GM08714 (cell line): ENCODE measurements around the gene CRYBB2.
"Not testable (repeated sequence)": the region's sequence is repeated elsewhere in the genome, so short reads cannot be mapped to it uniquely, and the experiment has no call there.

ENCODE experiments used
- H3K4me3 ChIP-seq: fragments of 200-500 bp; sonication (Bioruptor generic); 2 replicates; pipeline ENCODE4 v1.5.1; 2014; ENCODE audit warnings: mild to moderate bottlenecking, low read length, inconsistent platforms
- ZNF274 ChIP-seq: IDR thresholded peaks from 2 replicates; pipeline ENCODE4 v1.6.1; 2012; ENCODE audit warnings: mild to moderate bottlenecking, low read depth, low read length

CRYBB2 gene

GRCh38 chr22:25186140-25186539 lies 33.3 kb upstream of the CRYBB2 start:
- no peak overlapping the region for H3K4me3 ChIP-seq
- TF ChIP-seq ZNF274: no peak

DNA sequence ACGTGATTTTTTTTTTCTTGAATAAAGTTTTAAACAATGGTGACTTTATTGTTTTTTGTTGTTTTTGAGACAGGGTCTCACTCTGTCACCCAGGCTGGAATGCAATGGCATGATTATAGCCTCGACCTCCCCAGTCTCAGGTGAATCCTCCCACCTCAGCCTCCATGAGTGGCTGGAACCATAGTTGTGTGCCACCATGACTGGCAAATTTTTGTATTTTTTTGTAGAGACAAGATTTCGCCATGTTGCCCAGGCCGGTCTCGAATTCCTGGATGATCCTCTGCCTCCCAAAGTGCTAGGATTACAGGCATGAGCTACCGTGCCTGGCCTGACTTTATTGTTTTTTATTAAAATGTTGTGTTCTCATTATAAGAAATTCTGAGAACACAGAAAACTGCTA lies 32.0 kb upstream of the CRYBB2 start:
- H3K4me3 ChIP-seq: no peak overlapping the region

GRCh38 chr22:25192406-25192805 lies 27.0 kb upstream of the CRYBB2 start:
- TF ChIP-seq ZNF274: no peak
- no peak overlapping the region for H3K4me3 ChIP-seq

More for the DNA sequence above, 32.0 kb upstream of the CRYBB2 start:
- no peak for TF ChIP-seq ZNF274

GRCh38 chr22:25193130-25193529 lies 26.3 kb upstream of the CRYBB2 start:
- TF ChIP-seq ZNF274: no peak
- H3K4me3 ChIP-seq: no peak overlapping the region

DNA sequence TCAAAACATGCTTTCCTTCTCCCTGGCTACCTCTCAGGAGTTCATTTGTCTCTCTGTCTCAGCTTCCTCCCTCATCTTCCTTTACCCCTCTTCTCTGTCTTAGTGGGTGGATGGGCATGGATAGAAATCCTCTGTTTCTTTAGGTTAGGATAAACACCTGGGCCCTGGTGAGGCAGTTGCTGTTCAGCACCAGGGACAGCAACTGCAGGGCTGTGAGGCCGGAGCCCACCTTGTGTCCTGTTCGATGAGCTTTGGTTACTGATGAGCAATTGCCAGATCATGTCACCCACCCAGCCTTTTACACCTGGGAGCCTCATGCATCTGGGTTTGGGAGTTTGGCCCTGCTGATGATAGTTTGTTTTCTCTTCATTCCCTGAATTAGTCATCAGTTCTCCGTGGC lies 25.9 kb upstream of the CRYBB2 start:
- no peak for TF ChIP-seq ZNF274
- no peak overlapping the region for H3K4me3 ChIP-seq

DNA sequence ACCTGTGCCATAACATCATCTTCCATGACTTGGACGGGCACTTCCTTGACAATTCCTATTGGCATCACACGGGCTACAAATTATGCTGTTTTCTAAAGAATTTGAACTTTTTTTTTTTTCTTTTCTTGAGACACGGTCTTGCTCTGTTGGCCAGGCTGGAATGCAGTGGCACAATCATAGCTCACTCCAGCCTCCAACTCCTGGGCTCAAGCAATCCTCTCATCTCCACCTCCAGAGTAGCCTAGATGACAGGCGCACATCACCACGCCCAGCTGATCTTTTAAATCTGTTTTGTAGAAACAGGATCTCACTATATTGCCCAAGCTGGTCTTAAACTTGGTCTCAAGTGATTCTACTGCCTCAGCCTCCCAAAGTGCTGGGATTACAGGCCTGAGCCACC lies 23.1 kb upstream of the CRYBB2 start:
- TF ChIP-seq ZNF274: no peak
- no peak overlapping the region for H3K4me3 ChIP-seq

DNA sequence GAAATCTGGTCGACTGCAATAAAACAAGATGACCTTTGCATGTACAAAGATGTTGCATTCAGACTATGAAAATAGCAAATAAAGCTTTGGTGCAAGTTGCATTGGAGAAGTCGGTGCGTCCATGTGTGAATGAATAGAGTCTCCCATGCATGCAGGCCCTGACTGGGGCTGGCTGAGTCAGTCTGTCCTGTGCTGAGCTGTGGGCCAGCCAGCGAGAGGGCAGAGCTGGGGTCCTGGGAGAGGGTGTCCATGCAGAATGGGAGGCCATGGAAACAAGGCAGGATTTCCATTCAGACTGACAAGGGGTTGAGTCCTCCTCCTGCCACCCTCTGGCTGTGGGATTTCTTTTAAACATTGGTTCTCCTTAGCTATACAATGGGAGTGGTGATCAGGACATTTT lies 22.1 kb upstream of the CRYBB2 start:
- H3K4me3 ChIP-seq: no peak overlapping the region
- no peak for TF ChIP-seq ZNF274

DNA sequence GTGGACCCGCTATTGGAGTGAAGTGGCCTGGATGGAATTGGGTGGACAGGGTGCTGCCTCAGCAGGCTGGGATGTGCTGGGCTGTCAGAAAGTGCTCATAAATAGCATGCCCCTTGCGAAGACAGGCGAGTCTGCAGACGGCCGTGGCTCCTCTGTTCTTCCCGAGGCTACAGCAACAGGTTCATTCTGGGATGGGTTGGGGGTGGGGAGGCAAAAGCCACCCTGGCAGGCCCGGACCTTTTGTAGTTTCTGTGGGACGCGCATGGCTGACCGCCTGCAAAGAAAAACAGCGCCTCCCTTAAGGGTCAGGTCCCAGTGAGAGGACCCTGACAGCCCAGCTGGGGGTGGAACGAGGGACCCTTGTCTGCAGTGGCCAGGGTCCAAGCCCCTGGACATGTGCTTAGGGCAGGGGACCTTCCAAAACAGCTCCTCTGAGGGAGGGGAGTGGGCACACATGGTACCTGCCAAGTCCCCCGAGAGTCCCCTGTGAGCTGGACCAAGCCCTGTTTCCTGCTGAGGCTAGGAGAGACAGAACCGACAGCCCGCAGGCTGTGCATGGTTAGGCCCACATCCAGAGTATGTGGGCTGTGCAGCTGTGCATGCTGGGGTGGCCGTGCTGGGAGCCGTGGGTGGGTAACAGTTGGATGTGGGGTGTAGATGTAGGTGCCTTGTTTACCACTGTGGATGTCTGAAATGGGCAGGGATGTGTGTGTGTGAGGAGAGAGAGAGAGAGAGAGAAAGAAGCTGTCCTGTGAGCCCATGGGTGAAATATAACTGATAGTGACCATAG lies 19.5 kb upstream of the CRYBB2 start, which contains the start of gene CRYBB3:
Gene CRYBB3 (plus strand): TSS at position 128 of the 790 bp plus-strand sequence. CDS start 1,539 bp downstream, outside the sequence.
- TF ChIP-seq ZNF274: no peak
- no peak within 1 kb of the TSS for H3K4me3 ChIP-seq

GRCh38 chr22:25200967-25201366 lies 18.5 kb upstream of the CRYBB2 start:
- H3K4me3 ChIP-seq: no peak overlapping the region
- TF ChIP-seq ZNF274: no peak

- no peak for TF ChIP-seq ZNF274
- H3K4me3 ChIP-seq: no peak overlapping the region
Observed at GRCh38 chr22:25201557-25202273, 17.7 kb upstream of the CRYBB2 start.

DNA sequence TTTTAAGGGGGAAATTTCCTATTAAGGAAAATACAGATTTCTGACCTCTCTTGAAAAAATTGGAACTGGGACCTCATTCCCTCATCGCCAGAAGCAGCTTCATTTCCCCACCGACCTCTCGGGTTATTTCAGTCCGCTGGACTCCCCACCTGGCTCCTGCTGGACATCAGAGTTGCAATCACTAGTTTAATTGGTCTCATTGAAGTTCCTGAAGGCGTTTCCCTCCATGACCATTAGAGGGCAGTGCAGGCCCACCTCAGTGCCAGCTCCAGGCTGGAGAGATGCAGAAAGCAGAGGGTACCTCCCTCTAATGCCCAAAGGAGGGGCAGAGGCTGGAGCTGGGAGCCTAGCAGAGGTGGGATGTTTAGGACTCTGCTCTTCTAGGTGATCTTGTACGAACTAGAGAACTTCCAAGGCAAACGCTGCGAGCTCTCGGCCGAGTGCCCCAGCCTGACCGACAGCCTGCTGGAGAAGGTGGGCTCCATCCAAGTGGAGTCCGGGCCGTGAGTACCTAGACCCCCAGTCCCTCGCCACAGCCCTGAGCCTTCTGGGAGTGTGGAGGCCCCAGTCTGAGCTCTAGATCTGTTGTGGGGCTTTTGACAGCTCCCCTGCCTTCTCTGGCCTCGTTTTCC lies 17.0 kb upstream of the CRYBB2 start:
- H3K4me3 ChIP-seq: no peak overlapping the region
- no peak for TF ChIP-seq ZNF274

DNA sequence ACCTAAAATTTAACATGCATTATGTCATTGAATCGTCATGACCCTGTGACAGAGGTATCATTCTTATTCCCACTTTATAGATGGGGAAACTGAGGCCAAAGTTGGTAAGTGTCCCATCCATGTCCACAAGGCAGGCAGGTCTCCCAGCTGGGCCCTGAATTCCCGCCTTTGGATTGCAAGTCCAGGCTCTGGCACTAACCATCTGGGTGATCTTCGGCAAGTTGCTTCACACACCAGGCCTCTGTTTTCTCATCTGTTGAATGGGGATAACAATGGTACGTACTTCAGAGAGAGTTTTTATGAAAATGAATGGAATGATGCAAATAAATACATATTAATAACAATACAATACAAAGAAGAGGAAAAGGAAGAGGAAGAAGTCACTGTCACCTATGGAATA lies 16.4 kb upstream of the CRYBB2 start:
- no peak for TF ChIP-seq ZNF274
- H3K4me3 ChIP-seq: no peak overlapping the region

- not testable (repeated sequence) for H3K4me3 ChIP-seq
Observed at GRCh38 chr22:25204547-25204946, 14.9 kb upstream of the CRYBB2 start.

- H3K4me3 ChIP-seq: no peak overlapping the region
- no peak for TF ChIP-seq ZNF274
Observed at GRCh38 chr22:25205847-25206246, 13.6 kb upstream of the CRYBB2 start.

DNA sequence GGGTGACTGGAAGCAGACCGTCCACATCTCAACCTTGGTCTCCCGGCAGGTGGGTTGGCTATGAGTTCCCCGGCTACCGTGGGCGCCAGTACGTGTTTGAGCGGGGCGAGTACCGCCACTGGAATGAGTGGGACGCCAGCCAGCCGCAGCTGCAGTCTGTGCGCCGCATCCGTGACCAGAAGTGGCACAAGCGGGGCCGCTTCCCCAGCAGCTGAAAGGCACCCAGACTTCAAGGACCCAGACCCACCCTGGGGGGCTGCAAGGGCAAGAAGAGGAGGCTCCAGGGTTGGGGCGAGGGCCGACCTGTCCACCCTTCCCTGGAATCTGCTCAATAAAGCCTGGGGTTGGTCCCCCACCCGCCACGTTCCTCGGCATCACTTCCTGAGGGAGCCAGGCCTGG lies 12.4 kb upstream of the CRYBB2 start:
- H3K4me3 ChIP-seq: no peak overlapping the region
- TF ChIP-seq ZNF274: no peak
